HepG2 (cell line): ENCODE results near the gene TOPBP1. TPM values are rescaled to one million over a fixed set of nuclear protein-coding genes. Genes with fewer than 3 reads are reported as not detected.

ENCODE experiments used
- ATAC-seq: fragments of 200-7000 bp; cut with Tn5 transposase; 3 replicates; pipeline ENCODE4 v1.9.1; 2020; ENCODE audit warnings: mild to moderate bottlenecking, moderate library complexity
- BruUV-seq: library from RNA; stranded (reverse); fragments of 400-500 nt; replicated peaks from 2 replicates; lab custom pipeline; 2021; lab: Mats Ljungman, UMichigan
- CTCF ChIA-PET: fragments of 300-600 bp; formaldehyde crosslinking; extraction: SDS; loops from one replicate; lab custom pipeline; 2021; ENCODE audit warnings: low total read pairs, inconsistent platforms, low intra/inter-chr PET ratio; lab: Yijun Ruan, JAX
- POLR2A ChIA-PET: fragments of 350-600 bp; sonication (Branson Sonifier 250); formaldehyde crosslinking; loops from one replicate; lab custom pipeline; 2020; ENCODE audit warnings: antibody characterized with exemption, inconsistent platforms; lab: Yijun Ruan, JAX
- DNase-seq: peaks from one replicate; pipeline ENCODE4 v3.0.0-alpha.2; 2015; ENCODE audit warnings: low spot score
- FAIRE-seq: peaks from 3 replicates; lab custom pipeline; 2011; peaks lifted over from hg19 to GRCh38; lab: Jason Lieb, UNC
- H2AFZ ChIP-seq: one replicate; pipeline ENCODE4 v1.6.1; 2011; ENCODE audit warnings: low read length, inconsistent platforms
- H3K27ac ChIP-seq: fragments of 300-600 bp; 3 replicates; pipeline ENCODE4 v1.8.0; 2011; ENCODE audit warnings: mixed run types, mild to moderate bottlenecking, mixed read lengths, low read length, inconsistent platforms; ENCODE audit not compliant: insufficient read depth; ENCODE audit errors: extremely low read length
- H3K27me3 ChIP-seq, 2 experiments: fragments of 200-600 bp in 1 of 2; 2 replicates in 1 of 2; 3 replicates in 1 of 2; pipeline versions ENCODE4 v1.6.0 to v1.8.0; 2011; ENCODE audit warnings: low read length in 2 of 2, mild to moderate bottlenecking in 2 of 2, moderate library complexity in 2 of 2, inconsistent platforms in 1 of 2; ENCODE audit not compliant: insufficient read depth in 2 of 2, control insufficient read depth in 1 of 2
- H3K36me3 ChIP-seq, 2 experiments: fragments of 200-600 bp in 1 of 2; replicated peaks in 1 of 2; 2 replicates in 1 of 2; 3 replicates in 1 of 2; pipeline versions ENCODE4 v1.5.1 to v1.8.0; 2011; ENCODE audit warnings: low read length in 2 of 2, inconsistent platforms in 1 of 2; ENCODE audit not compliant: insufficient read depth in 2 of 2, control insufficient read depth in 1 of 2
- H3K4me1 ChIP-seq: 2 replicates; pipeline ENCODE4 v1.5.1; 2012; ENCODE audit warnings: low read length, inconsistent platforms; ENCODE audit not compliant: insufficient read depth
- H3K4me2 ChIP-seq: 2 replicates; pipeline ENCODE4 v1.6.0; 2011; ENCODE audit warnings: low read depth, low read length, inconsistent platforms
- H3K4me3 ChIP-seq, 3 experiments: fragments of 200-600 bp in 1 of 3; sonication (generic), shearing (Covaris generic) in 1 of 3; replicated peaks in 1 of 3; 2 replicates each; pipeline ENCODE4 v1.5.1; 2011 to 2016; ENCODE audit warnings: low read length in 3 of 3, inconsistent platforms in 2 of 3, low read depth in 2 of 3, mild to moderate bottlenecking in 2 of 3, control low read depth in 1 of 3, mixed read lengths in 1 of 3; ENCODE audit not compliant: insufficient read depth in 1 of 3
- H3K79me2 ChIP-seq: one replicate; pipeline ENCODE4 v1.6.1; 2011; ENCODE audit warnings: low read length, inconsistent platforms; ENCODE audit not compliant: insufficient read depth
- H3K9ac ChIP-seq: 2 replicates; pipeline ENCODE4 v1.6.0; 2011; ENCODE audit warnings: mild to moderate bottlenecking, low read depth, low read length, inconsistent platforms; ENCODE audit not compliant: insufficient read depth
- H3K9me3 ChIP-seq: 2 replicates; pipeline ENCODE4 v1.5.1; 2012; ENCODE audit warnings: mild to moderate bottlenecking, low read length
- H4K20me1 ChIP-seq: 2 replicates; pipeline ENCODE4 v1.6.0; 2011; ENCODE audit warnings: inconsistent platforms, mild to moderate bottlenecking, low read length, moderate library complexity; ENCODE audit not compliant: insufficient read depth
- IKZF4 ChIP-seq: sonication (generic); formaldehyde crosslinking; IDR thresholded peaks from 2 replicates; pipeline ENCODE4 v1.5.1; 2020; ENCODE audit warnings: borderline replicate concordance, mild to moderate bottlenecking, low read depth, missing genetic modification reagents; ENCODE audit errors: not compliant biosample characterization
- MTF2 ChIP-seq: sonication (generic); formaldehyde crosslinking; IDR thresholded peaks from 2 replicates; pipeline ENCODE4 v1.5.0; 2020; ENCODE audit warnings: missing genetic modification reagents, borderline replicate concordance
- REXO4 ChIP-seq: sonication (generic); formaldehyde crosslinking; IDR thresholded peaks from 2 replicates; pipeline ENCODE4 v1.8.0; 2022; ENCODE audit warnings: missing genetic modification reagents, mild to moderate bottlenecking, borderline replicate concordance
- SNRNP70 ChIP-seq: fragments of 200-400 bp; formaldehyde crosslinking; IDR thresholded peaks from 2 replicates; pipeline ENCODE4 v1.6.1; 2017; ENCODE audit warnings: mild to moderate bottlenecking, low read depth, low read length, moderate library complexity
- ZBTB8A ChIP-seq: sonication (generic); formaldehyde crosslinking; IDR thresholded peaks from 2 replicates; pipeline ENCODE4 v1.4.0; 2020; ENCODE audit warnings: mild to moderate bottlenecking, low read depth, missing genetic modification reagents, borderline replicate concordance
- ZNF605 ChIP-seq: sonication (generic); formaldehyde crosslinking; IDR thresholded peaks from 2 replicates; pipeline ENCODE4 v1.8.0; 2022; ENCODE audit warnings: mild to moderate bottlenecking, missing genetic modification reagents
- WGBS: methylation state at CpG from one replicate; pipeline ENCODE4 v1.1.6; 2017; ENCODE audit warnings: low lambda C conversion rate; 5-methylcytosine and 5-hydroxymethylcytosine counted together
- in situ Hi-C: cut with HindIII; loops from 2 replicates; pipeline ENCODE4 v1.10.0; 2017; ENCODE audit warnings: low pct_unique_long_range_greater_than_20kb; ENCODE audit not compliant: extremely low pct_ligation_motif_present
- intact Hi-C: fragments of 100-400 bp; cut with micrococcal nuclease; formaldehyde crosslinking; loops from one replicate; pipeline ENCODE4 v1.10.0; 2022; ENCODE audit not compliant: unreplicated experiment
- polyA plus RNA-seq, 8 experiments: library from polyadenylated mRNA; depleted of rRNA in 3 of 8; stranded (reverse) in 7 of 8; unstranded in 1 of 8; fragments of >200 nt; fragmentation: Illumina TruSeq in 4 of 8; extraction: Trizol in 4 of 8; gene quantifications; 2 replicates each; pipeline versions ENCODE4 v1.2.1 to v1.2.3, GENCODE V29; 2011 to 2016; ENCODE audit warnings: low read depth in 4 of 8, missing spikeins in 1 of 8, mixed read lengths in 1 of 8; ENCODE audit not compliant: insufficient read depth in 1 of 8
- total RNA-seq, 5 experiments: library from RNA; depleted of rRNA; stranded (reverse); fragments of >200 nt; fragmentation: Illumina TruSeq; extraction: Trizol; gene quantifications; 2 replicates each; pipeline ENCODE4 v1.2.3, GENCODE V29; 2016; ENCODE audit warnings: low read depth in 1 of 5
- TF ChIP-seq, protein P1 (sequence below): sonication (generic); formaldehyde crosslinking; IDR thresholded peaks from 2 replicates; pipeline ENCODE4 v1.4.0; 2020; ENCODE audit warnings: mild to moderate bottlenecking, missing genetic modification reagents
- TF ChIP-seq, protein P2 (sequence below): sonication (generic); formaldehyde crosslinking; IDR thresholded peaks from 2 replicates; pipeline ENCODE4 v1.5.1; 2020; ENCODE audit warnings: mild to moderate bottlenecking, missing genetic modification reagents
- TF ChIP-seq, protein P3 (sequence below): sonication (generic); formaldehyde crosslinking; IDR thresholded peaks from 2 replicates; pipeline ENCODE4 v1.5.1; 2020; ENCODE audit warnings: mild to moderate bottlenecking, missing genetic modification reagents, moderate library complexity
- TF ChIP-seq, protein P4 (sequence below): sonication (generic); formaldehyde crosslinking; IDR thresholded peaks from 2 replicates; pipeline ENCODE4 v1.4.0; 2020; ENCODE audit warnings: missing genetic modification reagents, borderline replicate concordance

The TOPBP1 gene
- total and polyA plus RNA-seq, 2 of the 13 experiments (the other 11 are each of a cell fraction or from before 2014, with no cell fraction given) = 24.3 to 42.9 TPM

DNA sequence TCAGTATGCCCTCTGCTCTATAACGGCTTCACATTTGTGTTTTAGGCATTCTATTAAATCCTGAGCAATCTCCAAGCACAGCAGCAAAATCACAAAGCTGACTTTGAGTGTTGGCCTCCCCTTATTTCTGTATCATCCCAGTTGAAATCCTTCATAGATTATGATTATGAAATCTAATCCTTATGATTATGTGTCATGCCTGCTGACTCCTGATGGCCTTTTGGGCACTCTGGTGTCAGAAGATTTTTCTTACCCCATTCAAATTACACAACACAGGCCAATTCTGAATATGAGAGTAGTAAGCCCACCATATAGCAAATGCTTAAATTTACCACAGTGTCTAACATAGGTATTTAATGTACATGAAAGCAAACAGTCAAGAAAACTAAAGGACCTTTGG lies 53.9 kb downstream of the TOPBP1 start:
- H3K9ac ChIP-seq = no peak overlapping the region
- H3K4me2 ChIP-seq = no peak overlapping the region
- CTCF ChIA-PET = no interaction called here
- DNase-seq = no peak
- WGBS = 100% methylated on average over 1 of the region's 1 CpG
- TF ChIP-seq, protein P1, sequence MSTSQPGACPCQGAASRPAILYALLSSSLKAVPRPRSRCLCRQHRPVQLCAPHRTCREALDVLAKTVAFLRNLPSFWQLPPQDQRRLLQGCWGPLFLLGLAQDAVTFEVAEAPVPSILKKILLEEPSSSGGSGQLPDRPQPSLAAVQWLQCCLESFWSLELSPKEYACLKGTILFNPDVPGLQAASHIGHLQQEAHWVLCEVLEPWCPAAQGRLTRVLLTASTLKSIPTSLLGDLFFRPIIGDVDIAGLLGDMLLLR (CRISPR knock-in tag) = no peak
- TF ChIP-seq ZBTB8A (CRISPR knock-in tag) (no peak), IKZF4 (CRISPR knock-in tag) (no peak), MTF2 (CRISPR knock-in tag) (no peak), ZNF605 (no peak), REXO4 (CRISPR knock-in tag) (no peak), SNRNP70 (no peak)
- TF ChIP-seq, protein P2, sequence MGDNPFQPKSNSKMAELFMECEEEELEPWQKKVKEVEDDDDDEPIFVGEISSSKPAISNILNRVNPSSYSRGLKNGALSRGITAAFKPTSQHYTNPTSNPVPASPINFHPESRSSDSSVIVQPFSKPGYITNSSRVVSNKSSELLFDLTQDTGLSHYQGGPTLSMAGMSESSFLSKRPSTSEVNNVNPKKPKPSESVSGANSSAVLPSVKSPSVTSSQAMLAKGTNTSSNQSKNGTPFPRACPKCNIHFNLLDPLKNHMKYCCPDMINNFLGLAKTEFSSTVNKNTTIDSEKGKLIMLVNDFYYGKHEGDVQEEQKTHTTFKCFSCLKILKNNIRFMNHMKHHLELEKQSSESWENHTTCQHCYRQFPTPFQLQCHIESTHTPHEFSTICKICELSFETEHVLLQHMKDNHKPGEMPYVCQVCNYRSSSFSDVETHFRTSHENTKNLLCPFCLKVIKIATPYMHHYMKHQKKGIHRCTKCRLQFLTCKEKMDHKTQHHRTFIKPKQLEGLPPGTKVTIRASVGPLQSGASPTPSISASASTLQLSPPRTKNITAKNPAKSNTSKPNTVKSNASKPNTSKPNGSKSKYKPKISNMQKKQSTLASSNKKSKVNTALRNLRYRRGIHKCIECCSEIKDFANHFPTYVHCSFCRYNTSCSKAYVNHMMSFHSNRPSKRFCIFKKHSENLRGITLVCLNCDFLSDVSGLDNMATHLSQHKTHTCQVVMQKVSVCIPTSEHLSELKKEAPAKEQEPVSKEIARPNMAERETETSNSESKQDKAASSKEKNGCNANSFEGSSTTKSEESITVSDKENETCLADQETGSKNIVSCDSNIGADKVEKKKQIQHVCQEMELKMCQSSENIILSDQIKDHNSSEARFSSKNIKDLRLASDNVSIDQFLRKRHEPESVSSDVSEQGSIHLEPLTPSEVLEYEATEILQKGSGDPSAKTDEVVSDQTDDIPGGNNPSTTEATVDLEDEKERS (CRISPR knock-in tag) = no peak
- TF ChIP-seq, protein P3, sequence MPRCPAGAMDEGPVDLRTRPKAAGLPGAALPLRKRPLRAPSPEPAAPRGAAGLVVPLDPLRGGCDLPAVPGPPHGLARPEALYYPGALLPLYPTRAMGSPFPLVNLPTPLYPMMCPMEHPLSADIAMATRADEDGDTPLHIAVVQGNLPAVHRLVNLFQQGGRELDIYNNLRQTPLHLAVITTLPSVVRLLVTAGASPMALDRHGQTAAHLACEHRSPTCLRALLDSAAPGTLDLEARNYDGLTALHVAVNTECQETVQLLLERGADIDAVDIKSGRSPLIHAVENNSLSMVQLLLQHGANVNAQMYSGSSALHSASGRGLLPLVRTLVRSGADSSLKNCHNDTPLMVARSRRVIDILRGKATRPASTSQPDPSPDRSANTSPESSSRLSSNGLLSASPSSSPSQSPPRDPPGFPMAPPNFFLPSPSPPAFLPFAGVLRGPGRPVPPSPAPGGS (CRISPR knock-in tag) = no peak
- TF ChIP-seq, protein P4, sequence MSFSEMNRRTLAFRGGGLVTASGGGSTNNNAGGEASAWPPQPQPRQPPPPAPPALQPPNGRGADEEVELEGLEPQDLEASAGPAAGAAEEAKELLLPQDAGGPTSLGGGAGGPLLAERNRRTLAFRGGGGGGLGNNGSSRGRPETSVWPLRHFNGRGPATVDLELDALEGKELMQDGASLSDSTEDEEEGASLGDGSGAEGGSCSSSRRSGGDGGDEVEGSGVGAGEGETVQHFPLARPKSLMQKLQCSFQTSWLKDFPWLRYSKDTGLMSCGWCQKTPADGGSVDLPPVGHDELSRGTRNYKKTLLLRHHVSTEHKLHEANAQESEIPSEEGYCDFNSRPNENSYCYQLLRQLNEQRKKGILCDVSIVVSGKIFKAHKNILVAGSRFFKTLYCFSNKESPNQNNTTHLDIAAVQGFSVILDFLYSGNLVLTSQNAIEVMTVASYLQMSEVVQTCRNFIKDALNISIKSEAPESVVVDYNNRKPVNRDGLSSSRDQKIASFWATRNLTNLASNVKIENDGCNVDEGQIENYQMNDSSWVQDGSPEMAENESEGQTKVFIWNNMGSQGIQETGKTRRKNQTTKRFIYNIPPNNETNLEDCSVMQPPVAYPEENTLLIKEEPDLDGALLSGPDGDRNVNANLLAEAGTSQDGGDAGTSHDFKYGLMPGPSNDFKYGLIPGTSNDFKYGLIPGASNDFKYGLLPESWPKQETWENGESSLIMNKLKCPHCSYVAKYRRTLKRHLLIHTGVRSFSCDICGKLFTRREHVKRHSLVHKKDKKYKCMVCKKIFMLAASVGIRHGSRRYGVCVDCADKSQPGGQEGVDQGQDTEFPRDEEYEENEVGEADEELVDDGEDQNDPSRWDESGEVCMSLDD = no peak
- H3K9me3 ChIP-seq = no peaks in the 10 kb centered on the region
- no peak overlapping the region for H3K27ac ChIP-seq
- no peak overlapping the region for H2AFZ ChIP-seq
- H3K4me3 ChIP-seq = no peak overlapping the region
- H3K4me1 ChIP-seq = peaks cover 17% of the 10 kb centered on the region
- no peaks in the 10 kb centered on the region for H4K20me1 ChIP-seq
- intact Hi-C loops (no loop called here), in situ Hi-C loops (no loop called here)
- FAIRE-seq = no peak
- POLR2A ChIA-PET = interaction anchor here (1.3 kb wide), 1 partner anchor 139 kb away, joined by 3 read pairs; no protein-coding TSS in a partner anchor
- no peaks in the 10 kb centered on the region for H3K27me3 ChIP-seq
- peaks cover 1 to 34% of the 10 kb centered on the region in 2 experiments for H3K36me3 ChIP-seq
- no peak for ATAC-seq
- H3K79me2 ChIP-seq = no peaks in the 10 kb centered on the region
- BruUV-seq = no TSS peak
